HepG2 (cell line): ENCODE data around the gene PLK3.

ENCODE experiments used
- CTCF ChIP-seq: sonication (generic); formaldehyde crosslinking; IDR thresholded peaks from 2 replicates; pipeline ENCODE4 v1.5.0; 2020; ENCODE audit warnings: mild to moderate bottlenecking, missing genetic modification reagents, moderate library complexity
- IKZF4 ChIP-seq: sonication (generic); formaldehyde crosslinking; IDR thresholded peaks from 2 replicates; pipeline ENCODE4 v1.5.1; 2020; ENCODE audit warnings: borderline replicate concordance, mild to moderate bottlenecking, low read depth, missing genetic modification reagents; ENCODE audit errors: not compliant biosample characterization
- TFAP4 ChIP-seq: sonication (generic); IDR thresholded peaks from 2 replicates; pipeline ENCODE4 v1.6.1; 2016; ENCODE audit warnings: low read depth, borderline replicate concordance

GRCh38 chr1:44826375-44827196, 26.4 kb downstream of the PLK3 start:
- TF ChIP-seq TFAP4 (no peak), CTCF (CRISPR knock-in tag) (no peak; the same call in 1 of the 2 replicates), IKZF4 (CRISPR knock-in tag) (no peak)
